Mesenchymal stem cell (in vitro differentiated cells and primary cell): ENCODE measurements around the gene NFATC1.

Source experiments
- DNase-seq: peaks from one replicate; pipeline ENCODE4 v3.0.0-alpha.2; 2013
- H2AFZ ChIP-seq: one replicate; pipeline ENCODE4 v1.6.1; 2013; ENCODE audit warnings: low read depth, mild to moderate bottlenecking, control low read depth, inconsistent platforms, low read length, moderate library complexity
- H2AK5ac ChIP-seq: 2 replicates; pipeline ENCODE4 v1.6.1; 2013; ENCODE audit warnings: low read length, moderate library complexity, mild to moderate bottlenecking, inconsistent platforms; ENCODE audit not compliant: severe bottlenecking
- H2BK120ac ChIP-seq: one replicate; pipeline ENCODE4 v1.6.1; 2013; ENCODE audit warnings: low read depth, mild to moderate bottlenecking, inconsistent platforms, low read length, moderate library complexity
- H2BK12ac ChIP-seq, 2 experiments: one replicate each; pipeline ENCODE4 v1.6.1; 2013; ENCODE audit warnings: inconsistent platforms in 2 of 2, low read length in 2 of 2, mild to moderate bottlenecking in 2 of 2, moderate library complexity in 2 of 2, control low read depth in 1 of 2
- H2BK15ac ChIP-seq: one replicate; pipeline ENCODE4 v1.6.1; 2013; ENCODE audit warnings: mild to moderate bottlenecking, low read depth, inconsistent platforms; ENCODE audit not compliant: poor library complexity, severe bottlenecking
- H2BK5ac ChIP-seq: 2 replicates; pipeline ENCODE4 v1.6.1; 2013; ENCODE audit warnings: low read depth, mild to moderate bottlenecking, low read length, control low read depth, inconsistent platforms; ENCODE audit not compliant: poor library complexity, severe bottlenecking
- H3K14ac ChIP-seq, 2 experiments: one replicate each; pipeline ENCODE4 v1.6.1; 2013; ENCODE audit warnings: inconsistent platforms in 2 of 2, low read length in 2 of 2, control low read depth in 1 of 2, mild to moderate bottlenecking in 1 of 2, moderate library complexity in 1 of 2
- H3K18ac ChIP-seq, 2 experiments: one replicate each; pipeline ENCODE4 v1.6.1; 2013; ENCODE audit warnings: inconsistent platforms in 2 of 2, low read length in 2 of 2, control low read depth in 1 of 2, low read depth in 1 of 2, mild to moderate bottlenecking in 1 of 2
- H3K23ac ChIP-seq, 2 experiments: one replicate each; pipeline ENCODE4 v1.6.1; 2013; ENCODE audit warnings: inconsistent platforms in 2 of 2, low read length in 2 of 2, mild to moderate bottlenecking in 2 of 2, moderate library complexity in 2 of 2, control low read depth in 1 of 2
- H3K27ac ChIP-seq: 2 replicates; pipeline ENCODE4 v1.5.1; 2013; ENCODE audit warnings: mild to moderate bottlenecking, moderate library complexity, low read length, control low read depth, inconsistent platforms; ENCODE audit not compliant: poor library complexity, severe bottlenecking
- H3K27me3 ChIP-seq, 2 experiments: 2 replicates each; pipeline versions ENCODE4 v1.6.1 to v1.7.0; 2013; ENCODE audit warnings: low read length in 2 of 2, mild to moderate bottlenecking in 2 of 2, moderate library complexity in 2 of 2, control low read depth in 1 of 2, inconsistent platforms in 1 of 2; ENCODE audit not compliant: control insufficient read depth in 1 of 2, insufficient read depth in 1 of 2
- H3K36me3 ChIP-seq, 2 experiments: 2 replicates each; pipeline versions ENCODE4 v1.6.1 to v1.7.0; 2013; ENCODE audit warnings: low read length in 2 of 2, control low read depth in 1 of 2, inconsistent platforms in 1 of 2, low read depth in 1 of 2, mild to moderate bottlenecking in 1 of 2; ENCODE audit not compliant: insufficient read depth in 2 of 2, control insufficient read depth in 1 of 2
- H3K4ac ChIP-seq, 2 experiments: one replicate each; pipeline ENCODE4 v1.6.1; 2013; ENCODE audit warnings: inconsistent platforms in 2 of 2, low read length in 2 of 2, mild to moderate bottlenecking in 2 of 2, moderate library complexity in 2 of 2, control low read depth in 1 of 2, low read depth in 1 of 2
- H3K4me1 ChIP-seq: 2 replicates; pipeline ENCODE4 v1.6.1; 2013; ENCODE audit warnings: low read depth, low read length, control low read depth; ENCODE audit not compliant: control insufficient read depth, insufficient read depth
- H3K4me2 ChIP-seq: 2 replicates; pipeline ENCODE4 v1.6.1; 2013; ENCODE audit warnings: low read length, mild to moderate bottlenecking, inconsistent platforms; ENCODE audit not compliant: poor library complexity, severe bottlenecking
- H3K4me3 ChIP-seq, 2 experiments: 2 replicates each; pipeline versions ENCODE4 v1.5.1 to v1.7.0; 2013; ENCODE audit warnings: low read length in 2 of 2, mild to moderate bottlenecking in 2 of 2, control low read depth in 1 of 2, low read depth in 1 of 2; ENCODE audit not compliant: insufficient read depth in 1 of 2
- H3K79me1 ChIP-seq: replicated peaks from 2 replicates; pipeline ENCODE4 v1.6.1; 2013; ENCODE audit warnings: mild to moderate bottlenecking, control low read depth, low read length, inconsistent platforms; ENCODE audit not compliant: poor library complexity, severe bottlenecking
- H3K9ac ChIP-seq: 2 replicates; pipeline ENCODE4 v1.7.0; 2013; ENCODE audit warnings: mild to moderate bottlenecking, low read length, moderate library complexity
- H3K9me3 ChIP-seq: 2 replicates; pipeline ENCODE4 v1.7.0; 2013; ENCODE audit warnings: mild to moderate bottlenecking, low read length; ENCODE audit not compliant: control insufficient read depth
- H4K8ac ChIP-seq: one replicate; pipeline ENCODE4 v1.6.1; 2013; ENCODE audit warnings: inconsistent platforms, mild to moderate bottlenecking, low read length, moderate library complexity
- H4K91ac ChIP-seq: one replicate; pipeline ENCODE4 v1.6.1; 2013; ENCODE audit warnings: mild to moderate bottlenecking, low read length, inconsistent platforms
- WGBS: methylation state at CpG from one replicate; pipeline ENCODE4 v1.1.7; 2013; ENCODE audit warnings: mixed read lengths; 5-methylcytosine and 5-hydroxymethylcytosine counted together

The NFATC1 gene

GRCh38 chr18:79511671-79512301 lies 116.1 kb downstream of the NFATC1 start:
- Histone ChIP-seq H2BK15ac (no peak overlapping the region), H3K27ac (no peak overlapping the region), H2AFZ (no peak overlapping the region), H3K23ac (no peak overlapping the region), H4K91ac (no peak overlapping the region), H2BK12ac (no peak overlapping the region), H3K36me3 (peaks cover 0 to 3% of the 10 kb centered on the region in 2 experiments), H2BK120ac (no peak overlapping the region), H2BK5ac (no peak overlapping the region), H3K14ac (peak overlapping the region in 1 of 2 experiments; percentile 76), H3K9ac (no peak overlapping the region), H3K4me1 (peaks cover 10% of the 10 kb centered on the region), H3K9me3 (no peaks in the 10 kb centered on the region), H2AK5ac (no peak overlapping the region), H3K4ac (no peak overlapping the region), H3K27me3 (peaks cover 0 to 23% of the 10 kb centered on the region in 2 experiments), H3K4me2 (no peak overlapping the region), H4K8ac (no peak overlapping the region), H3K18ac (no peak overlapping the region), H3K4me3 (no peak overlapping the region), H3K79me1 (no peaks in the 10 kb centered on the region)
- 85% methylated on average over 32 of the region's 32 CpGs for WGBS
- no peak for DNase-seq

- H3K36me3 ChIP-seq = peaks cover 0 to 3% of the 10 kb centered on the region in 2 experiments
- H2AK5ac ChIP-seq = no peak overlapping the region
- no peak overlapping the region for H3K4me2 ChIP-seq
- no peak overlapping the region for H2BK15ac ChIP-seq
- no peak overlapping the region for H3K27ac ChIP-seq
- no peak overlapping the region for H2BK120ac ChIP-seq
- H3K18ac ChIP-seq = no peak overlapping the region
- H3K23ac ChIP-seq = no peak overlapping the region
- 93% methylated on average over 51 of the region's 54 CpGs for WGBS
- no peak overlapping the region for H4K91ac ChIP-seq
- H3K9me3 ChIP-seq = no peaks in the 10 kb centered on the region
- no peak overlapping the region for H3K4ac ChIP-seq
- H3K14ac ChIP-seq = no peak overlapping the region
- no peak overlapping the region for H3K4me3 ChIP-seq
- H3K9ac ChIP-seq = no peak overlapping the region
- H3K4me1 ChIP-seq = peaks cover 10% of the 10 kb centered on the region
- peaks cover 0 to 23% of the 10 kb centered on the region in 2 experiments for H3K27me3 ChIP-seq
- DNase-seq = no peak
- H2AFZ ChIP-seq = no peak overlapping the region
- H4K8ac ChIP-seq = no peak overlapping the region
- H2BK12ac ChIP-seq = no peak overlapping the region
- H3K79me1 ChIP-seq = no peaks in the 10 kb centered on the region
- H2BK5ac ChIP-seq = no peak overlapping the region
These were observed 117.0 kb downstream of the NFATC1 start for GRCh38 chr18:79512461-79513380.

- no peak overlapping the region for H3K4me2 ChIP-seq
- H4K8ac ChIP-seq = no peak overlapping the region
- H2BK5ac ChIP-seq = no peak overlapping the region
These were observed 117.8 kb downstream of the NFATC1 start for GRCh38 chr18:79513381-79514081.

GRCh38 chr18:79515331-79515730 lies 119.6 kb downstream of the NFATC1 start:
- Histone ChIP-seq H2BK12ac (no peak overlapping the region), H3K27me3 (peaks cover 6 to 18% of the 10 kb centered on the region in 2 experiments), H2AK5ac (no peak overlapping the region), H4K91ac (no peak overlapping the region), H4K8ac (no peak overlapping the region), H3K23ac (no peak overlapping the region), H3K4ac (no peak overlapping the region), H2BK120ac (no peak overlapping the region), H3K79me1 (no peaks in the 10 kb centered on the region), H3K27ac (no peak overlapping the region), H2AFZ (no peak overlapping the region), H3K4me1 (peaks cover 8% of the 10 kb centered on the region), H3K14ac (no peak overlapping the region), H3K9ac (no peak overlapping the region), H3K36me3 (peaks cover 0 to 3% of the 10 kb centered on the region in 2 experiments), H2BK5ac (no peak overlapping the region), H3K18ac (no peak overlapping the region), H3K9me3 (no peaks in the 10 kb centered on the region), H3K4me3 (no peak overlapping the region), H2BK15ac (no peak overlapping the region), H3K4me2 (no peak overlapping the region)
- 94% methylated on average over 3 of the region's 8 CpGs for WGBS
- no peak for DNase-seq

More at GRCh38 chr18:79513381-79514081, 117.8 kb downstream of the NFATC1 start:
- Histone ChIP-seq H3K79me1 (no peaks in the 10 kb centered on the region), H3K18ac (no peak overlapping the region), H2BK15ac (no peak overlapping the region), H3K4ac (no peak overlapping the region), H3K23ac (no peak overlapping the region), H3K27me3 (peaks cover under 1 to 21% of the 10 kb centered on the region in 2 experiments), H2AK5ac (no peak overlapping the region), H2AFZ (no peak overlapping the region), H3K4me1 (peaks cover 8% of the 10 kb centered on the region), H2BK12ac (no peak overlapping the region), H4K91ac (no peak overlapping the region), H3K9me3 (no peaks in the 10 kb centered on the region), H3K4me3 (peak overlapping the region in 1 of 2 experiments; percentile 9), H3K27ac (no peak overlapping the region), H3K14ac (no peak overlapping the region), H2BK120ac (no peak overlapping the region), H3K36me3 (peaks cover 0 to 3% of the 10 kb centered on the region in 2 experiments), H3K9ac (no peak overlapping the region)
- 94% methylated on average over 36 of the region's 36 CpGs for WGBS
- no peak for DNase-seq
